ENCODE data around the gene SDK1.

SDK1 gene

GRCh38 chr7:3518546-3518945 lies 217.5 kb downstream of the SDK1 start:
- no peak for DNase-seq (ENCODE audit: low read depth in 2 of 3, low spot score in 2 of 3)

- DNase-seq (ENCODE audit: low read depth in 2 of 3, low spot score in 2 of 3): no peak
These were observed 219.2 kb downstream of the SDK1 start for GRCh38 chr7:3520206-3520605.

- DNase-seq (ENCODE audit: low read depth in 2 of 3, low spot score in 2 of 3): no peak
These were observed 226.6 kb downstream of the SDK1 start for GRCh38 chr7:3527496-3528124.

GRCh38 chr7:3533040-3533439 lies 232.0 kb downstream of the SDK1 start:
- no peak for DNase-seq (ENCODE audit: low read depth in 2 of 3, low spot score in 2 of 3)

- no peak for DNase-seq (ENCODE audit: low read depth in 2 of 3, low spot score in 2 of 3)
These were observed 236.3 kb downstream of the SDK1 start for GRCh38 chr7:3537210-3537875.

- DNase-seq (ENCODE audit: low read depth in 2 of 3, low spot score in 2 of 3): no peak
These were observed 237.0 kb downstream of the SDK1 start for GRCh38 chr7:3538041-3538440.

GRCh38 chr7:3540456-3541220 lies 239.6 kb downstream of the SDK1 start:
- no peak for DNase-seq (ENCODE audit: low read depth in 2 of 3, low spot score in 2 of 3)

- no peak for DNase-seq (ENCODE audit: low read depth in 2 of 3, low spot score in 2 of 3)
These were observed 243.2 kb downstream of the SDK1 start for GRCh38 chr7:3544202-3544601.

- DNase-seq (ENCODE audit: low read depth in 2 of 3, low spot score in 2 of 3): no peak
These were observed 247.8 kb downstream of the SDK1 start for GRCh38 chr7:3548815-3549214.

GRCh38 chr7:3549601-3550000 lies 248.5 kb downstream of the SDK1 start:
- DNase-seq (ENCODE audit: low read depth in 2 of 3, low spot score in 2 of 3): no peak

- no peak for DNase-seq (ENCODE audit: low read depth in 2 of 3, low spot score in 2 of 3)
These were observed 250.5 kb downstream of the SDK1 start for GRCh38 chr7:3551536-3551935.

GRCh38 chr7:3552499-3552898 lies 251.4 kb downstream of the SDK1 start:
- no peak for DNase-seq (ENCODE audit: low read depth in 2 of 3, low spot score in 2 of 3)

GRCh38 chr7:3558400-3558799 lies 257.3 kb downstream of the SDK1 start:
- no peak for DNase-seq (ENCODE audit: low read depth in 2 of 3, low spot score in 2 of 3)

- no peak for DNase-seq (ENCODE audit: low read depth in 2 of 3, low spot score in 2 of 3)
These were observed 258.2 kb downstream of the SDK1 start for GRCh38 chr7:3559278-3559677.

- DNase-seq (ENCODE audit: low read depth in 2 of 3, low spot score in 2 of 3): no peak
These were observed 259.4 kb downstream of the SDK1 start for GRCh38 chr7:3560495-3560894.

GRCh38 chr7:3561932-3562331 lies 260.9 kb downstream of the SDK1 start:
- DNase-seq (ENCODE audit: low read depth in 2 of 3, low spot score in 2 of 3): no peak

GRCh38 chr7:3564231-3564630 lies 263.2 kb downstream of the SDK1 start:
- no peak for DNase-seq (ENCODE audit: low read depth in 2 of 3, low spot score in 2 of 3)

- no peak for DNase-seq (ENCODE audit: low read depth in 2 of 3, low spot score in 2 of 3)
These were observed 267.5 kb downstream of the SDK1 start for GRCh38 chr7:3568516-3568915.

- DNase-seq (ENCODE audit: low read depth in 2 of 3, low spot score in 2 of 3): no peak
These were observed 268.6 kb downstream of the SDK1 start for GRCh38 chr7:3569643-3570042.

GRCh38 chr7:3573151-3573550 lies 272.1 kb downstream of the SDK1 start:
- no peak for DNase-seq (ENCODE audit: low read depth in 2 of 3, low spot score in 2 of 3)

- DNase-seq (ENCODE audit: low read depth in 2 of 3, low spot score in 2 of 3): no peak
These were observed 273.3 kb downstream of the SDK1 start for GRCh38 chr7:3574386-3574785.

- DNase-seq (ENCODE audit: low read depth in 2 of 3, low spot score in 2 of 3): no peak
These were observed 274.9 kb downstream of the SDK1 start for GRCh38 chr7:3575753-3576531.
